Testis (tissue), 3 donors: ENCODE data around the gene HEPHL1. TPM values are rescaled to one million over a fixed set of nuclear protein-coding genes. Genes with fewer than 3 reads are reported as not detected.

ENCODE experiments used
- DNase-seq: peaks from one replicate; pipeline ENCODE4 v3.0.0-alpha.2; 2019
- H3K27ac ChIP-seq, 2 donors: fragments of 200-600 bp; sonication (generic); one replicate each; pipeline ENCODE4 v1.5.1; 2019
- H3K27me3 ChIP-seq: fragments of 200-600 bp; sonication (generic); one replicate; pipeline ENCODE4 v1.5.1; 2019
- H3K36me3 ChIP-seq: fragments of 200-600 bp; sonication (generic); one replicate; pipeline ENCODE4 v1.5.1; 2017; ENCODE audit warnings: low read depth; ENCODE audit errors: missing control alignments
- H3K4me1 ChIP-seq: fragments of 200-600 bp; sonication (generic); one replicate; pipeline ENCODE4 v1.5.1; 2019
- H3K4me3 ChIP-seq, 2 donors: fragments of 200-600 bp; sonication (generic); one replicate each; pipeline ENCODE4 v1.5.1; 2017 to 2019
- H3K9me3 ChIP-seq: fragments of 200-600 bp; sonication (generic); one replicate; pipeline ENCODE4 v1.5.1; 2017
- CTCF ChIP-seq, 3 experiments: fragments of 450-650 bp in 2 of 3; fragments of 200-600 bp in 1 of 3; sonication (generic) in 1 of 3; IDR thresholded peaks; one replicate each; pipeline ENCODE4 v1.5.1; 2016 to 2019; ENCODE audit warnings: antibody characterized with exemption in 3 of 3, mild to moderate bottlenecking in 2 of 3, moderate library complexity in 1 of 3
- POLR2A ChIP-seq: fragments of 450-650 bp; IDR thresholded peaks from one replicate; pipeline ENCODE4 v1.6.1; 2017; ENCODE audit warnings: antibody characterized with exemption, mild to moderate bottlenecking, moderate library complexity
- WGBS, 2 donors: methylation state at CpG; one replicate each; pipeline ENCODE4 v1.1.5; 2018; 5-methylcytosine and 5-hydroxymethylcytosine counted together
- intact Hi-C: fragments of 100-400 bp; cut with DNase I; formaldehyde crosslinking; loops from one replicate; pipeline ENCODE4 v1.15.1; 2023; ENCODE audit warnings: low total_unique reads
- polyA plus RNA-seq: library from polyadenylated mRNA; stranded (reverse); fragments of 350-450 nt; fragmentation: Illumina TruSeq; extraction: RNeasy Lipid Tissue Mini Kit (QIAGEN cat#74804); gene quantifications from one replicate; pipeline ENCODE4 v1.2.3, GENCODE V29; 2014; ENCODE audit warnings: low read depth, low replicate concordance; ENCODE audit not compliant: insufficient read depth
- total RNA-seq, 2 donors: library from RNA; depleted of rRNA; stranded (reverse); fragments of >200 nt; gene quantifications; one replicate each; pipeline ENCODE4 v1.2.3, GENCODE V29; 2016

HEPHL1 gene
- total and polyA plus RNA-seq, 3 donors from 2014 or later = 0.24 to 0.87 (median 0.54) TPM

- no peak overlapping the region for H3K27ac ChIP-seq
- H3K4me3 ChIP-seq = no peak overlapping the region
- intact Hi-C loops = no loop called here
- DNase-seq = no peak
- no peaks in the 10 kb centered on the region for H3K27me3 ChIP-seq
- no peaks in the 10 kb centered on the region for H3K9me3 ChIP-seq
- H3K4me1 ChIP-seq = no peaks in the 10 kb centered on the region
- H3K36me3 ChIP-seq = no peaks in the 10 kb centered on the region
- WGBS, 2 donors = 74 to 81% methylated on average over 1 of the region's 1 CpG
- TF ChIP-seq POLR2A (no peak), CTCF (IDR thresholded peaks at IDR 0.05) (no peak)
These were observed 28.2 kb downstream of the HEPHL1 start for GRCh38 chr11:94049351-94049750.

GRCh38 chr11:94058630-94059029, 37.5 kb downstream of the HEPHL1 start:
- WGBS, 2 donors = 89 to 96% methylated on average over 1 of the region's 1 CpG
- intact Hi-C loops = no loop called here
- H3K4me1 ChIP-seq = no peaks in the 10 kb centered on the region
- H3K27ac ChIP-seq = no peak overlapping the region
- H3K36me3 ChIP-seq = no peaks in the 10 kb centered on the region
- H3K9me3 ChIP-seq = no peaks in the 10 kb centered on the region
- H3K27me3 ChIP-seq = no peaks in the 10 kb centered on the region
- TF ChIP-seq POLR2A (no peak), CTCF (IDR thresholded peaks at IDR 0.05) (no peak)
- no peak for DNase-seq
- no peak overlapping the region for H3K4me3 ChIP-seq

- TF ChIP-seq CTCF (IDR thresholded peaks at IDR 0.05) = no peak
- TF ChIP-seq POLR2A = no peak
- H3K36me3 ChIP-seq = no peaks in the 10 kb centered on the region
- H3K4me3 ChIP-seq = no peak overlapping the region
- H3K27ac ChIP-seq = no peak overlapping the region
- H3K9me3 ChIP-seq = no peaks in the 10 kb centered on the region
- no peaks in the 10 kb centered on the region for H3K4me1 ChIP-seq
- intact Hi-C loops = no loop called here
- no peaks in the 10 kb centered on the region for H3K27me3 ChIP-seq
- DNase-seq = no peak
These were observed 37.9 kb downstream of the HEPHL1 start for GRCh38 chr11:94059065-94059464.

- no peak overlapping the region for H3K4me3 ChIP-seq
- H3K36me3 ChIP-seq = no peaks in the 10 kb centered on the region
- no peaks in the 10 kb centered on the region for H3K27me3 ChIP-seq
- H3K27ac ChIP-seq = no peak overlapping the region
- no peaks in the 10 kb centered on the region for H3K9me3 ChIP-seq
- no peak for DNase-seq
- TF ChIP-seq POLR2A = no peak
- no peak for TF ChIP-seq CTCF (IDR thresholded peaks at IDR 0.05)
- H3K4me1 ChIP-seq = no peaks in the 10 kb centered on the region
- intact Hi-C loops = no loop called here
These were observed 39.2 kb downstream of the HEPHL1 start for GRCh38 chr11:94060401-94060800.

GRCh38 chr11:94062360-94062759, 41.2 kb downstream of the HEPHL1 start:
- H3K27ac ChIP-seq = no peak overlapping the region
- no peaks in the 10 kb centered on the region for H3K9me3 ChIP-seq
- DNase-seq = no peak
- TF ChIP-seq POLR2A = no peak
- TF ChIP-seq CTCF (IDR thresholded peaks at IDR 0.05) = no peak
- 66 to 75% methylated on average over 2 of the region's 2 CpGs for WGBS, 2 donors
- no peak overlapping the region for H3K4me3 ChIP-seq
- no peaks in the 10 kb centered on the region for H3K4me1 ChIP-seq
- intact Hi-C loops = no loop called here
- no peaks in the 10 kb centered on the region for H3K36me3 ChIP-seq
- H3K27me3 ChIP-seq = no peaks in the 10 kb centered on the region
